Pons (tissue), 1 donor: ENCODE data around the gene CENPO.
A peak's percentile ranks its signal among the peaks of the same experiment; 100 is the strongest.
"Not testable (repeated sequence)": the region's sequence is repeated elsewhere in the genome, so short reads cannot be mapped to it uniquely, and the experiment has no call there.

Experiments
- DNase-seq: peaks from one replicate; pipeline ENCODE4 v3.0.0-alpha.2; 2016; ENCODE audit warnings: low spot score

The CENPO gene

DNA sequence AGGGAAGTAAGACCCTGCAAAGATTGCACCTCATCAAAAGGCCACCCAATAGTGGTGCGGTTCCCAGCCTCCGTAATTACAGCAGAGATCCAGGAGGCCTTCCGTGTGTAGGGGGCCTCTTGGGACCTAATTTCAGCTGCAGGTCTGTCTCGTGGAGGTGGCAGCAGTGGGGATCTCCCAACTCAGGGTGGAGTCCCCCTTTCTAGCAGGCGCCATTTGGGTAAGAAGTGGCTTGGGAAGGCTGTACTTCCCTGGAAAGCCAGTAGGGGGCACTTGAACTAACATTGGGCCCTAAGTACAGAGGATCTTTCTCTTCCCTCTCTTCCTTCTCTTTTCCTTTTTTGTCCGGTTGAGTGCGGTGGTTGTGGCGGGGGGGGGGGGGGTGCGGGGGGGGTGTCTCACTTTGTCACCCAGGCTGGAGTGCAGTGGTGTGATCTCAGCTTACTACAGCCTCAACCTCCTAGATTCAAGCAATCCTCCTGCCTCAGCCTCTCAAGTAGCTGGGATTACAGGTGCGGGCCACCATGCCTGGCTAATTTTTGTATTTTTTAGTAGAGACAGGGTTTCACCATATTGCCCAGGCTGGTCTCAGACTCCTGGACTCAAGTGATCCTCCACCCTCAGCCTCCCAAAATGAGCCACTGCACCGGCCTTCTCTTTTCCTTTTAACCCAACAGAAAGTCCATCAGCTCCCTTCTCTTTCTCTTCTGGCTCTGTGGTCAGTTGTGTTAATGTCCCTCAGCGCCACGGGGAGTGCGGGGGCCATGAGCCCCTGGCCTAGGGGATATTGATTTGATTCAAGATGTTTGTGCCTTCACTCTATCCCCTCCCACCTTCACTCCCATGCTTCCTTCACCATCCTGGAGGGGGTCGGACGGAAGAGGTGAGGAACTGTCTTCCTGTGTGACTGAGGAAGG, 32.0 kb downstream of the CENPO start:
- no peak for DNase-seq

DNA sequence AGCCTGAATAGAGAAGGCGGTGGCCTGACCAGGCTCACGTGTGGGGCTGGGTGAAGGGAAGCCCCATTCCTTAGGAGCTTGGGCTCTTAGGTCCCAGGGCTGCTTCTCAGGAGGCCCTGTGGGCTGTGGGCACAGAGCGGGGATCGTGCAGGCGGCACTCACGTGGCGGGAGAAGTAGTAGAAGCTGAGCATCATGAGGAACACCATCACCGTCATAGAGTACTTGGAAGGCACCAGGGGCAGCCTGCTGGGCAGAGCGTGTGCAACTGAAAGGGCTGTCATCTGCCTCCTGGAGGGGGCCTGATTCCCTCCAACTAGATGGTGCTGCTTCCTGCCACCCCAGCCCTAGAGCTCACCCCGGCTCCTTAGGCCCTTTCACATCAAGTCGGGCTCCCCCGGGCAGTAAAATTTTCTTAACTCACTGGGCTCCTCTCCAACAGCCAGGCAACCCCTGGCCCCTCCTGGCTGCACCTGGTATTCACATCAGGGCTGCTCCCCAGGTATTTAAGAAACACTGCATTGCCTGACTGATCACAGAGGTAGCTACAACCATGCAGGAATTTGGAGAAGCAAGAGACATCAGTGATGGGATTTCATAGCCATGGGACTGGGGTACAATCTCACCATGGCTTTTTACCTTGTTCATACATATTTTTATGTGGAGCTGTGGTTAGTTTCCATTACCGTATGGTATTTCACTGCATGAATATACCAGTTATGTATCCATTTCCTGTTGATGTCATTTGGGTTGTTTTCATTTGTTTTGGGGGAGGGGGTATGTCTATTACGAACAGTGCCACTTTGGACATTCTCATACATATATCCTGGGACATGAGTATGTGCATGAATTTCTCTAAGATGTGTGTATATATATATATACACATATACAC, 32.9 kb downstream of the CENPO start:
- DNase-seq, result no peak

DNA sequence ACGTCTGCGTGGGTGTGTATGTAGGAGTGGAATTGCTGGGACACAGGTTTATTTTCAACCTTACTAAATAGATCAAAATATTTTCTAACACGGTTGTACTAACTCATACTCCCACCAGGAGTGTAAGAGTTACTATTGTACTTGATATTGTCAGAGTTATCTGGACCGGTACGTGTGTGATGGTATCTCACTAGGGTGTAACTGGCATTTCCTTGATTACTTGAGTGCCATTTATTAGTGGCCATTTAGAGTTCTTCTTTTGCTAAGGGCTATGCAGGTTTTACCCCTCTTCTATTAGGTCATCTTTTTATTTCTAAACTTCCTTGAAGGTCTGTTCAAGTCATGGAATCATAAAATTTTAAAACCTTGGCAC, 33.5 kb downstream of the CENPO start:
- DNase-seq, result no peak

DNA sequence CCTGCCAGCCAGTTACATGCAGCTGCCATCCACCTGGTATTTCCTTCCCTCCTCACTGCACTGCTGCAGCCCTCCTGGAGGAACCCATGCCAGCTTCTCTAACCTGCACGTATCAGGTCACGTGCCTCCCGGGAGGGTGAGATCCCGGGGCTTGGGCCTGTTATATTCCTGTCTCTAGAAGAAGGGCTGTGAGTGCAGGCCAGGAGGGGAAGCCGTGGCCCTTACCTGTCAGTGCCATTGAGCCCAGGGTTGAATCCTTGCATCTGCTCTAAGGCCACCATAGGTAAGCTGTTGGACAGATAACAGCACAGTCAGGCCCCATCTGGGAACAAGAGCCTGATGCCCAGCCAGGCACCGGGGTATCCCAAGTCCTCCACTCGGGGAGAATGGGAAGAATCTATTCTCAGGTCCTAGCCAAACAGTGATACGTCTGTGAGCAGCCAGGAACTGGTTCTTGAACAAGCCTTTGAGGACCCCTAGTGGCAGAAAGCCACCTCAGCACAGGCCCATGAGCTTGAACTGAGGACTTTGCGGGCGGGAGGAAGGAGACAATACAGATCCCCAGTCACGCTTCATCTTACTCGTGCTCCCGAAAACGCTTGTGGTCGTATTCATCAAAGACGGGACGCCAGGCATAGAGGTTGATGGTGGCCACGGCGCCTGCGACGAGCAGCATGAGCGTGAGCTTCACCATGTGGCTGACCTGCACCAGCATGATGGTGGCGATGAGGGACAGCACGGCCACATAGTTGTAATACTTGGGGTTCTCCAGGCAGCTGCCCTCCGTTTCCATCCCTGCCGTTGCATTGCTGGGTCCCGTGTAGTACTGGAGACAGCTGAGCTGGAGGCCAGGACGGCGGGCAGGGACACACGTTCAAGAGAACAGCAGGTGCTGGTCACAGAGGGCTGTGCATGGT, 34.4 kb downstream of the CENPO start:
- peak; percentile 95 for DNase-seq

DNA sequence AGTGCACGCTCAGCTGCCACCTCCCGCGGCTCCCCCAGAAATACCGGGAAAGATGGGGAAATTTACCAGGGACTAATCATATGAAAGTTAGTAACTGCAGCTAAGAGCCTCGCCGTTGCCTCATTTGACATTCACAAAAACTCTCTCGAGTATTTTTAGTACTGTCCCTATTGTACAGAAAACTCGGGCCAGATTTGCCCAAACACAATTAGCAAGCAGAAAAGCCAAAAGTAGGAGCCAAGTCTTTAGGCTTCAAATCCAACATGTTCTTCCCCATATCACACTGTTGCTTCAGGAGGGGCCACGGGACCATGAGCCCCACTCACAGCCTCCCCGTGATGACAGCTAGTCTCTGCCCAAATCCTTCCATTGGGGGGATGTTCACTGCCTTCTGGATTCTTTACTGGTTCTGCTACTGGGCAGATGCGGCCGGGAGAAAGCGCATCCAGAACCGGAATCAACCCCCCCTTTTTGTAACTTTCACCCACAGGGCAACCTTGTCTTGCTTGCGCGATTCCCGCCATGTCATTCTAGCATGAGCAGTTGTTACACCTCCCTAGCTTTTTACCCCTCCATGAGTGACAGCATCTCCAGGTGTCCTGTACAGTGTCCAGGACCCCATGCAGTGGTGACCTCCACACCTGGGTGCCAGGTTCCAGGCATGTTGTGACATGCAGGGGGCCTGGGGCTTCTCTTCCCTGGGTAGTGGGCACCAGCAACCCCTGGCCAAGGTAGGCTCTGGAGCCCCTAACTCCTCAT, 35.2 kb downstream of the CENPO start:
- no peak for DNase-seq

DNA sequence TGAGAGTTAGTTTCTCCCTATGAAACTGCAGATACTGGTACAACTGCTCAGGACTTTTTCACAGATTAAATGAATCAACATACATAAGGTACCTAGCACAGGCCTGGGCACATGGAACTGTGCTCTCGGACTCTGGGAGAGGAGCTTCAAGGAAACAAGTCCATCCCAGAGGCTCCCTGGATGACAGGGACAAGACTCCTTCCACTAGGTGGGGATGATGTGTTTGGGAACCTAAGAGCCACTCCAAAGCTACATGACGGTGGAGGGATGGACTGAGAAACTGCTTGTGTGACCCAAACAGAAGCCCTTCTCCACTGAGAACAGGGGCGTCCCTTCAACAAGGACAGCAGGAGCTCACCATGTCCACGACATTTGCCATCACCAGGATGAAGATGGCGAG, 37.1 kb downstream of the CENPO start:
- DNase-seq, result peak; percentile 71

DNA sequence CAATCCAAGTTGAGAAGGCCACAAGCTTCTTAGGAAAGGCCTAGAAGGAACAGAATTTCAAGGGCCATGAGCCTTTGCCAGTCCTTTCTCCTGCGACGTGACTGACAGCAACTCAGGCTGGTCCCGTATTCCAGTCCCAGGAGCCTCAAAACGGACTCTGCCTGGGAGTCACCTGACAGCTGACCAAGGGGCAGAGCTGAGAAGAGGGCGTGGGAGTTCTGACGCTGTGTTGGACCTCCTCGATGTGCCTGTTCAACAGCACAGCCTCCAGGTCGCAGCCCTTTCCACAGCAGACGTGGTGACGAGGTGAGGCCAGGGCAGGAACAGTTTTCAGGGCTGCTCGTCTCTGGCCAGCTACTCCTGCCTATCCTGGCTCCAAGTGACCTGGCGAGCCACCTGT, 37.6 kb downstream of the CENPO start:
- DNase-seq, result no peak

DNA sequence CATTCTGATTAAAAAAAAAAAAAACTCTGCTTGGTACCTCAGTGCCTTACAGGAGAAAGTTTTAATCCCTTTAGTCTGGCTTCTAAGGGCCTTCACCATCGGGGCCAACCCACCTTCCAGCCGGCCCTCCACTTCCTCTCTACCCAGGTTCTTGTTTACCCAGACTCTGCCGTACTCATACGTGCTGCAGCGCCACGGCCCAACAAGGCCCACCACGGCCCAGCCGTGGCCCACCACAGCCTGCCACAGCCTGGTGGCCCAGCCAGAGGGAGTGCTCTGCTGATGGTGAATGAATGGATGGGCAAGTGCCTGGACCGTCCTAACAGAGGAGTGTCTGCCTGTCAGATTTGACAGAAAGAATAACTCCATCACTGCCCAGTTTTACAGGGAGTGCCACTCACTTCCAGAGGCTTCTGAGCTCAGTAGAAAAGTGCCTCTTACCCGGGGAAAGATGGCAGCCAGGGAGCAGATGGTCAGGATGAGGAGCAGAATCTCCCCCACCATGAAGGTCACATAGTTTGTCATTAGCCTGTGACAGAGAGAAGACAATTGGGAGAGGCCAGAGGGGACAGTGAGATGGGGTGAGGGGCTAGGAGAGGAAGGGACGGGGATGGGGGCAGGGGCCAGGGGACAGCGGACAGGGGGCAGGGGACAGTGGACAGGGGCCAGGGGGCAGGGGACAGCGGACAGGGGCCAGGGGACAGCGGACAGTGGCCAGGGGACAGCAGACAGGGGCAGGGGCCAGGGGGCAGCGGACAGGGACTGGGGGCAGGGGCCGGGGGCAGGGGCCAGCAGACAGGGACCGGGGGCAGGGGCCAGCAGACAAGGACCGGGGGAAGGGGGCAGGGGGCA, 38.2 kb downstream of the CENPO start:
- DNase-seq, result no peak

DNA sequence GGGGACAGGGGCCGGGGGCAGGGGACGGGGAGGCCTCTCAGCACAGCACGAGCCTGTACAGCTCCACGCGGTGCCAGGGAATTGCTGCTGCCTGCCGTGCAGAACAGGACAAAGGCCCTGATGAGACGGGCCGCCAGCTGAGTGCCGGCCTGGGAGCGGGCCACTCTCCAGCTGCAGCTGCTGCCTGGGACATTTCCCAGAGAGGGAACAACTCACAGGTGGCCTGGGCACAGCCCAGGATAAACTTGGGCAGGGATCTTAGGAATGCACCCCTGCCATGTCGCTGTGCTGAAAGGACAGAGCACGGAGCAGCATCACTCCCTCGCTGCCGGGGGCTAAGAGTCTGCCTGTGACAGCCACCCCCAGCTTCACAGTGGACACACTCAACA, 38.8 kb downstream of the CENPO start:
- peak; percentile 88 for DNase-seq

DNA sequence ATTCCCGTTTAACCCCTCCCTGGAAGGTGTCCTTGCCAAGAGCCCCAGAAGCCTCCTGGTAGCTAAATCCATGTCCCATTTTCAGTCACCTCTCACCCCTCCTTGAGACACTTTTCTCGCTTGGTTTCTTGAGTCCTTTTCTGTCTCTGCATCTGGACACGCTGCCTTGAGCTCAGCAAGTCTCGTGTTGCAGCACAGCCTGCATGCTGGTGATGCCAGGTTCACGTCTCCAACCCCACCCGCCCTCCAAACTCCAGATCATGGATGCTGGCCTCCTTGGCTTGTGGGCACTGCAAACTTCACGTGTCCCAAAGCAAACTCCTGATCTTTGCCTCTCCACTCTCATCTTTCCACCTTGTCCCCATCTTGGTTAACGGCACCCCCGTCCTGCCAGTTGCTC, 39.3 kb downstream of the CENPO start:
- no peak for DNase-seq

DNA sequence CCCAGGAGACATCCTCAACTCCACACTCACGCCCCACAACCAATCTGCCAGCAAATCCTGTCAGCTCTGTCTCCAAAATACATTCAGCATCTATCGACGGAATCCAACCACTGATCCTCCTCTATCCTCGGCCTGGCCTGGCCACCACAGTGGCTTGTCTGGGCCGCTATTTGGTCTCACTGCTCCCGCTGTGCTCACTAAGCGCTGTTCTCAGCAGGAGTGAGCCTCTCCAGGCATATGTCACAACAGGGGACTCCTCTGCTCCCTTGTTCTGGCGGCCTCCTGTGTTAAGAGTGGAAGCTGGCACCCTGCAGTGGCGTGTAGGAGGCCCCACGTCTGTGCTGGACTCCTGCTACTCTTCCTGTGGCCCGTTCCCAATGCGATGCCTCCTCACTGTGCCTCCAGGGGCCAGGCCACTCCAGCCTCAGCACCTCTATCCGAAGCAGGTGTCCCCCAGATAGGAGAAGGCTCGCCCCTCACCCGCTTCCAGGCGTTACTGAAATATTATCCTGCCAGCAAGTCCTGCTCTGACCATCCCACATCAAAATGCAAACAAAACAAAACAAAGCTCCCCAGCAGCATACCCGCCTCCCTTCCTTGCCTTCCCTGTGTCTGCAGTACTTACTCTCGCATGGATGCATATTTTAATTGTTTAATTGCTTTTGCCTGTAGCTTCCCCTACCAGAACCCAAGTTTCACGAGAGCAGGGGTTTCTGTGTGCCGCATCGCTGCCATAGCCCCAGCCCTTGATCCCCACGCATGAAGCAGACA, 39.9 kb downstream of the CENPO start:
- no peak for DNase-seq

DNA sequence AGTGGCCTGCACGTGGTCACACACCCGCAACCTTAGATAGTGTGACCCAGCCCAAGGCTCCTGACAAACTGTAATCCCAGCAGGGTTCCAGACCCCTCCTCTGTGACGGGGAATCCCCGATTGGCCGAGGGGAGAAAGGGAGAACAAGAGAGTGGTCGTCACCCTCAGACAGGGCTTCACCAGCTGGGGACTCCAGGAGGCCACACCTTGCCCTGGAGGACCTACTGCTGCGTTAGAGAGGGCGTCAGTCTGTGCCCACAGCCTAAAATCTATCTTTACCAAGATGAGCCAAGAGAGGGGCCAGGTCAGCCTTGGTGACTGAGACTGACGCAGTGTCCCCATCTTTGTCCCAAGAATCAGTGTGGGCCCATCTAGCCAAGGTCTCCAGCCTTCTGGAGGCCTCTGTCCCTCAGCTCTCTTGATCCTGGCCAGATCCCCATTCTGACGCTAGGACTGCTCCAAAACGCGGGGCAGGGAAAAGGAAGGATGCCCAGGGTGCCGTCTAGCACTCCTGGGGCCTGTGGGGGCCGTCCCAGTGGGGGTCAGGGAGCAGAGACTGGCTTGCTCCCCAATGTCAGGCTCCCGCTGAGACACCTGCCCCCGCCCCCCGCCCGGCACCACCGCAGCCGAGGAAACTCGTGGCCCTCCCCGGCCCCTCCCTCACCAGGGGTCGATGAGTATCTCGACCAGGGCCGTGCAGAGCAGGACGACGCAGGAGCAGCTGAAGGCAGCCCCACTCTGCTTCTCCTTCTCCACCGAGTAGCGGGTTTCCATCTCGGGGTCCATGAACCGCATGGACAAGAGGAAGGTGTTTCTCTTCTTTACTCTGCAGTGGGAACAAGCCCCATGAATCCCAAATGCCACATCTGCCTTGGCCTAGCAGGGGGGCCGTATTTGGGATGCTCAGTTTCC, 40.9 kb downstream of the CENPO start:
- no peak for DNase-seq

DNA sequence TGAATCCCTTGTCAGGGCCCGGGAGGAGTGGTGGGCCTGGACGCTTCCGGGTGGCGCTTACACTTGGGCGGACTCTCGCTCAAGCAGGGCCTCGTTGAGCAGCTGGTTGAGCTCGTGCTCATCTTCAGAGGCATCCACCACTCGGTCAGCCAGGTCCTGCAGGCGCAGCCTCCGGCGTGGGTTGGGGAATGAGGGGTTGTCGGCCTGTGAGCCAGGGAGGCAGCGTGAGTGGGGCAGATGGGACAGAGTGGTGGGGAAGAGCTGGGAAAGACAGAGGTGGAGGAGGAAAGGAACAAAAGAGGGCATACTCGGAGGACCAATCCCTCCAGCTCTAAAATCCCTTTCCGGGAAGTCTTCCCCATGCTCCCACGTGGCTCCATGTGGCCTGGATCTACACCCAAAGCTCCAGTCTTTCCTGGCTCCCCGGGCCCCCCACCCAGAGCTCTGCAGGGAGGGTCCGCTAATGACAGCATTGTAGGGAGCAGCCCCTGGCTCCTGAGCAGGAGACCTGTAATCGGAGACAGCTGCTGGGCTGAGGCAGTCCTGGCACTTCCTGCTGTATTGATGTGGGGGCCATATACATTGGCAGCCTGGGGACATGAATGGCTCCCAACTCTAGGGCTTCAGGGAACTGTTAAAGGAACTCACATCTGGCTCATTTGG, 41.6 kb downstream of the CENPO start:
- no peak for DNase-seq

DNA sequence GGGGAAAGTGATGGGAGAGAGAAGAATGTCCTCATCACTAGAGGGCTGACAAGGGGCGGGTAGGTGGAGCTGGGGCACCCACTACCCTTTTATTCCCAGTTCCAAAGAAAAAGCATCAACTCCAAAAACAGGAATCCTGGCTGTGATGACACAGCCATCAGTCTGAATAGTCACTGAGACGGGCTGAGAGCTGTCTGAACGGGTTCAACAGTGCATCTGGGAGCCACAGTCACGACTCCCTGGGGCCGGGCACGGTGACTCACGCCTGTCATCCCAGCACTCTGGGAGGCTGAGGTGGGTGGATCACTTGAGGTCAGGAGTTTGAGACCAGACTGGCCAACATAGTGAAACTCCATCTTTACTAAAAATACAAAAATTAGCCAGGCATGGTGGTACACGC, 42.2 kb downstream of the CENPO start:
- not testable (repeated sequence) for DNase-seq

DNA sequence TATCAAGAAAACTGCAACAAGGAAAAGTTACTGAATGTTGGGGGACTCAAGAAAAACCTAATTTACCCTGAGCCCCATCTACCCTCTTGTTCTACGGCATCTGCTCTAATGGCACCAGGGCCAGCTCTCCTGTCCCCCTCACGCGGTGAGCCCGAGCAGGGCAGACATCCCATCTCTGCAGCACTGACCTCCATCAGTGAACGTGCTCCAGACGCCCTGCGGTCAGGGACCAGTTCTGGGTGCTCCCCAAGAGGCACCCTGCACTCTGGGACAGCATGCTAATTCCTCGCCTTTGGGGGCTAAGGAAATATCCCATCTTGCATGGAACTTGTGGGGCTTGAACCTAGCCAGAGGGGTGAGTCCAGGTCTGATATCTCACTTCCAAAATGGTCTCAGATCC, 43.0 kb downstream of the CENPO start:
- DNase-seq, result no peak

DNA sequence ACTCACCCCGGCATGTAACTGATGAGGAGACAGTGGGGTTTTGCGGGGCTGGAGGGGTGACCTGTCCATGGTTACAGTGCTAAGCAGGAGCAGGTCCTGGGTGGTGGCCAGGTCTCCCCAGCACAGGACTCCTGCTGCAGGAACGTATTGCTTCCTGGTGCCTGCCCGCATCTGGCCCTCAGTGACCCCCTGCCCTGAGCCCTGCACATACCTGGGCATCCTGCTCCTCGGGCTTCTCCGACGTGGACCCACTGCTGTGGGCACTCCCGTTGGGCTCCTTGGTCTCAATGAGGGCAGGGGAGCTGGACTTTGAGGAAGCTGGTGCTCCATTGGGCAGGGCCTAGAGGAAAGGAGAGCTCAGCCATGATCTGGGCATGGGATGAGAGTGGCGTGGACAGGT, 43.5 kb downstream of the CENPO start:
- no peak for DNase-seq

DNA sequence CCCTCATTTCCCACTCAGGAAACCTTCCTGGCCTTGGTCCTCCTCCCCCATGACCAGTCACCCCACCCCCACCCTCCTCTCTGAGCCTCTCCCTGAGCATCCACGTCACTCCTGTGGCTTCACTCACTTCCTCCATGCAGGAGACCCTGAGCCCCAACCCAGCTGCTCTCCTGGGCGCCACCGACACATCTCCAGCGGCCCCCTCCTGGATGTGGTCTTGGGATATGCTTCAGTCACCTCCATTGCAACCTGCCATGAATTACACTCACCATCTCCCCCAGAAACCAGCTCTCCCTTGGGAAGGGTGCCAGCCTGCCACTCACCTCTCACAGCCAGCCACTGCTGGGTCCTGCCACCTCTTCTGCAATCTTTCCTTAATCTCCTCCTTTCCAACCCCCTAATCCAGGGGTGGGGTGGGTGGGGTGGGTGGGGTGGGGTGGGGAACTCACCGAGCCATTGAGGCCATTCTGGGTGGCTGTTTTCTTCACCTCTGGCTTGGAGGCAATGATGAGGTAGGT, 44.8 kb downstream of the CENPO start:
- DNase-seq, result no peak

DNA sequence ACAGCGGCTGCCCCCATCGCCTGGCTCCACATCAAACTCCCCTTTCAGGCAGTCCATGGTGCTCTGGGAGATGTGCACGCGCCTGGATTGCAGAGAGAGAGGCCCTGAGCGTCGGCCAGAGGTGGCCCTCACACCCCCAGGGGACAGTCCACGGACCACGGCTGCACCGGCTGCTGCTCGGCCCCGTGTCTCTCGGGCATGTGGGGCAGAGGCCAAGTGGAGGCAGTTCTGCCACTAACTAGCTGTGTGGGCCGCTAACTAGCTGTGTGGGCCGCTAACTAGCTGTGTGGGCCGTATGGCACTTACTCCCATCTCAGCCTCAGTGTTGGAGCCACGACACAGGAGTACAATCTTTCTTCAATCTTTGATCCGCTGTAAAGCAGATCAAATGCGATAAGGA, 45.3 kb downstream of the CENPO start:
- no peak for DNase-seq
